ENCODE results near the gene STING1. TPM values are rescaled to one million over a fixed set of nuclear protein-coding genes. Genes with fewer than 3 reads are reported as not detected.

The STING1 gene
- total and polyA plus RNA-seq, 2 of the 13 experiments (the other 11 are each of a cell fraction or from before 2014, with no cell fraction given): 1.3 to 4.4 TPM

DNA sequence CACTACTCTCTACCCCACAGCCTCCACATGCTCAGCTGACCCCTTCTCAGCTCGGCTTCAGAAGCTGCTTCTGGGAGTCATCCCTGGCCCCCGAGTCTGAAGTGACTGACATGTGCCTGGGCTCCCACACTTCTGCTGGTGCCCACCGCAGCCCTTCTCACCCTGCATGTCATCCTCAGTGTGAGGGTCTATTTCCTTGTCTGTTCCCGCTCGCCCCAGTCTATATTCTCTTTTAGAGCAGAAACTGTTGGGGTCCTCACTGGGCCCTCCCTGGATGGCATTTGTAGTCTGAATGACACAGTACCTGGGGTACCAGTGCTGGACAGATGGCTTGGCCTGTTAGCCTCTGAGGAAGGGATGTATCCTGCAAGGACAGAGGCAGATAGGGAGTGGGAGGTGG, 25.3 kb downstream of the STING1 start:
- POLR2A ChIA-PET: interaction anchor here (1.4 kb wide), 1 partner anchor 18 kb away, joined by 5 read pairs; the partner anchor contains the start of gene DNAJC18
- TF ChIP-seq, protein P1, sequence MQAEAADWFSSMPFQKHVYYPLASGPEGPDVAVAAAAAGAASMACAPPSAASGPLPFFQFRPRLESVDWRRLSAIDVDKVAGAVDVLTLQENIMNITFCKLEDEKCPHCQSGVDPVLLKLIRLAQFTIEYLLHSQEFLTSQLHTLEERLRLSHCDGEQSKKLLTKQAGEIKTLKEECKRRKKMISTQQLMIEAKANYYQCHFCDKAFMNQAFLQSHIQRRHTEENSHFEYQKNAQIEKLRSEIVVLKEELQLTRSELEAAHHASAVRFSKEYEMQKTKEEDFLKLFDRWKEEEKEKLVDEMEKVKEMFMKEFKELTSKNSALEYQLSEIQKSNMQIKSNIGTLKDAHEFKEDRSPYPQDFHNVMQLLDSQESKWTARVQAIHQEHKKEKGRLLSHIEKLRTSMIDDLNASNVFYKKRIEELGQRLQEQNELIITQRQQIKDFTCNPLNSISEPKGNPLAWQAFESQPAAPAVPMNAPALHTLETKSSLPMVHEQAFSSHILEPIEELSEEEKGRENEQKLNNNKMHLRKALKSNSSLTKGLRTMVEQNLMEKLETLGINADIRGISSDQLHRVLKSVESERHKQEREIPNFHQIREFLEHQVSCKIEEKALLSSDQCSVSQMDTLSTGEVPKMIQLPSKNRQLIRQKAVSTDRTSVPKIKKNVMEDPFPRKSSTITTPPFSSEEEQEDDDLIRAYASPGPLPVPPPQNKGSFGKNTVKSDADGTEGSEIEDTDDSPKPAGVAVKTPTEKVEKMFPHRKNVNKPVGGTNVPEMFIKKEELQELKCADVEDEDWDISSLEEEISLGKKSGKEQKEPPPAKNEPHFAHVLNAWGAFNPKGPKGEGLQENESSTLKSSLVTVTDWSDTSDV (CRISPR knock-in tag; IDR thresholded peaks at IDR 0.05): no peak
- ATAC-seq (no peak), FAIRE-seq (no peak), DNase-seq (ENCODE audit: low spot score) (no peak)
- peaks cover 8 to 41% of the 10 kb centered on the region in 2 experiments for H3K27me3 ChIP-seq (ENCODE audit: control insufficient read depth in 1 of 2, insufficient read depth in 2 of 2, low read length in 2 of 2)
- no peaks in the 10 kb centered on the region for H3K9me3 ChIP-seq (ENCODE audit: low read length)
- WGBS (ENCODE audit: low lambda C conversion rate): 56% methylated on average over 5 of the region's 5 CpGs
- no peak overlapping the region for H3K27ac ChIP-seq (ENCODE audit: extremely low read length, insufficient read depth, low read length)
- H3K4me3 ChIP-seq (replicated peaks in 1 of 3; ENCODE audit: insufficient read depth in 1 of 3, low read depth in 2 of 3, low read length in 3 of 3): no peak overlapping the region
- no peak overlapping the region for H2AFZ ChIP-seq (ENCODE audit: low read length)
- no peaks in the 10 kb centered on the region for H3K36me3 ChIP-seq (replicated peaks in 1 of 2; ENCODE audit: control insufficient read depth in 1 of 2, insufficient read depth in 2 of 2, low read length in 2 of 2)
- peak overlapping the region; percentile 20; the same call in 1 of the 2 replicates for H3K4me2 ChIP-seq (ENCODE audit: low read depth, low read length)
- CTCF ChIA-PET (ENCODE audit: low intra/inter-chr PET ratio, low total read pairs): no interaction called here
- H3K79me2 ChIP-seq (ENCODE audit: insufficient read depth, low read length): no peaks in the 10 kb centered on the region
- no TSS peak for BruUV-seq (replicated peaks)
- H3K4me1 ChIP-seq (ENCODE audit: insufficient read depth, low read length): peaks cover 26% of the 10 kb centered on the region
- no peaks in the 10 kb centered on the region for H4K20me1 ChIP-seq (ENCODE audit: insufficient read depth, low read length)
- H3K9ac ChIP-seq (ENCODE audit: insufficient read depth, low read depth, low read length): no peak overlapping the region
- intact Hi-C loops (cut with micrococcal nuclease; ENCODE audit: unreplicated experiment): no loop called here
- in situ Hi-C loops (cut with HindIII; ENCODE audit: extremely low pct_ligation_motif_present, low pct_unique_long_range_greater_than_20kb): no loop called here

DNA sequence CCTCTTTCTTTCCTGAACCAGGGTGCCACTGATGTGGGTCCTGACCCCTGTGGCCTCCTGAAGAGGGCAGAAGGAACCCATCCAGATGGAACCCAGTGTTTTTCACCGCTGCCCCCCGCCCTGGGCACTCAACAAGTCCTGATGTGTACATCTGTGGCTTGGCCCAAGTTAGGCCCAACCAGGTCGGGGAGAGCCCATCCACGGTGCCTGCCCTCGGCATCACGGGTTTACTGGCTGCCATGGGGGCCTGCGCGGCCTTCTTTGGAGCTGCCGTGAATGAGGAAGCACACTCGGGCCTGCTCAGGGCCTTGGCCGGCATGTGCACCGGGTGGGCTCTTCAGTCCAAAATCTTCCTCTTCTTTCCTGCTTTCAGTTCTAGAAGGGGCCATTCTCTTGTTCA, 25.8 kb downstream of the STING1 start:
- POLR2A ChIA-PET: interaction anchor here (1.4 kb wide), 1 partner anchor 18 kb away, joined by 5 read pairs; the partner anchor contains the start of gene DNAJC18
- no TSS peak for BruUV-seq (replicated peaks)
- Histone ChIP-seq H4K20me1 (ENCODE audit: insufficient read depth, low read length) (no peaks in the 10 kb centered on the region), H3K27me3 (ENCODE audit: control insufficient read depth in 1 of 2, insufficient read depth in 2 of 2, low read length in 2 of 2) (peaks cover 6 to 37% of the 10 kb centered on the region in 2 experiments), H3K36me3 (replicated peaks in 1 of 2; ENCODE audit: control insufficient read depth in 1 of 2, insufficient read depth in 2 of 2, low read length in 2 of 2) (no peaks in the 10 kb centered on the region), H3K4me1 (ENCODE audit: insufficient read depth, low read length) (peaks cover 22% of the 10 kb centered on the region), H3K27ac (ENCODE audit: extremely low read length, insufficient read depth, low read length) (no peak overlapping the region), H3K9ac (ENCODE audit: insufficient read depth, low read depth, low read length) (no peak overlapping the region), H3K4me3 (replicated peaks in 1 of 3; ENCODE audit: insufficient read depth in 1 of 3, low read depth in 2 of 3, low read length in 3 of 3) (no peak overlapping the region; a peak in 1 of 6 replicates), H3K4me2 (ENCODE audit: low read depth, low read length) (peak overlapping the region; percentile 20; the same call in 1 of the 2 replicates), H3K9me3 (ENCODE audit: low read length) (no peaks in the 10 kb centered on the region), H2AFZ (ENCODE audit: low read length) (peak overlapping the region; percentile 27), H3K79me2 (ENCODE audit: insufficient read depth, low read length) (no peaks in the 10 kb centered on the region)
- no peak for FAIRE-seq
- TF ChIP-seq HIVEP1 (CRISPR knock-in tag; IDR thresholded peaks at IDR 0.05) (no peak), RCOR2 (CRISPR knock-in tag; IDR thresholded peaks at IDR 0.05) (no peak), ZFX (CRISPR knock-in tag; IDR thresholded peaks at IDR 0.05; ENCODE audit: low read depth) (0 out of 2 replicates have a peak, but pooled peaks have one; percentile 14)
- no peak; the same call in 2 of the 3 replicates for ATAC-seq
- CTCF ChIA-PET (ENCODE audit: low intra/inter-chr PET ratio, low total read pairs): no interaction called here
- 51% methylated on average over 6 of the region's 12 CpGs for WGBS (ENCODE audit: low lambda C conversion rate)
- no peak for DNase-seq (ENCODE audit: low spot score)
- intact Hi-C loops (cut with micrococcal nuclease; ENCODE audit: unreplicated experiment): no loop called here
- in situ Hi-C loops (cut with HindIII; ENCODE audit: extremely low pct_ligation_motif_present, low pct_unique_long_range_greater_than_20kb): no loop called here

Measured in HepG2 (cell line).